Liver (tissue), 9 donors: Measurements from ENCODE around the gene TTC33. TPM values are rescaled to one million over a fixed set of nuclear protein-coding genes. Genes with fewer than 3 reads are reported as not detected.

ENCODE experiments used
- DNase-seq: peaks from one replicate; pipeline ENCODE4 v3.0.0-alpha.2; 2017; ENCODE audit warnings: low spot score
- H3K27ac ChIP-seq, 2 donors: one replicate each; pipeline ENCODE4 v1.7.0; 2013; ENCODE audit warnings: inconsistent platforms in 2 of 2, low read length in 2 of 2, control low read depth in 1 of 2, low read depth in 1 of 2, mild to moderate bottlenecking in 1 of 2
- H3K27me3 ChIP-seq, 4 donors: one replicate each; pipeline versions ENCODE4 v1.6.1 to v1.7.0; 2013; ENCODE audit warnings: low read length in 3 of 4, inconsistent platforms in 1 of 4, mild to moderate bottlenecking in 1 of 4, moderate library complexity in 1 of 4; ENCODE audit not compliant: control insufficient read depth in 4 of 4, insufficient read depth in 4 of 4
- H3K36me3 ChIP-seq, 4 donors: one replicate each; pipeline versions ENCODE4 v1.6.1 to v1.7.0; 2013; ENCODE audit warnings: low read length in 3 of 4, mild to moderate bottlenecking in 3 of 4, low read depth in 1 of 4, moderate library complexity in 1 of 4; ENCODE audit not compliant: control insufficient read depth in 4 of 4, insufficient read depth in 3 of 4
- H3K4me1 ChIP-seq, 4 donors: one replicate each; pipeline versions ENCODE4 v1.6.1 to v1.7.0; 2013; ENCODE audit warnings: low read length in 3 of 4, mild to moderate bottlenecking in 3 of 4, moderate library complexity in 1 of 4; ENCODE audit not compliant: control insufficient read depth in 4 of 4, insufficient read depth in 4 of 4
- H3K4me3 ChIP-seq, 3 donors: one replicate each; pipeline versions ENCODE4 v1.6.1 to v1.7.0; 2013; ENCODE audit warnings: low read length in 3 of 3, control low read depth in 1 of 3, low read depth in 1 of 3, mild to moderate bottlenecking in 1 of 3
- H3K9ac ChIP-seq, 2 donors: one replicate each; pipeline ENCODE4 v1.7.0; 2013; ENCODE audit warnings: low read length in 2 of 2, mild to moderate bottlenecking in 2 of 2, moderate library complexity in 2 of 2, control low read depth in 1 of 2, low read depth in 1 of 2
- H3K9me3 ChIP-seq, 4 donors: one replicate each; pipeline versions ENCODE4 v1.6.1 to v1.7.0; 2013; ENCODE audit warnings: low read length in 3 of 4; ENCODE audit not compliant: control insufficient read depth in 4 of 4
- ATF3 ChIP-seq: IDR thresholded peaks from 2 replicates; pipeline ENCODE4 v1.6.1; 2016; ENCODE audit warnings: antibody characterized with exemption
- CTCF ChIP-seq: fragments of 150-350 bp; IDR thresholded peaks from 2 replicates; pipeline ENCODE4 v1.5.1; 2017; ENCODE audit warnings: improper control_type of control experiment, low read depth, low read length; ENCODE audit not compliant: missing input control
- EGR1 ChIP-seq, 2 donors: IDR thresholded peaks; 2 replicates each; pipeline ENCODE4 v1.6.1; 2016 to 2018; ENCODE audit warnings: antibody characterized with exemption in 2 of 2, low read depth in 2 of 2
- FOXA1 ChIP-seq: IDR thresholded peaks from 2 replicates; pipeline ENCODE4 v1.6.1; 2016; ENCODE audit warnings: antibody characterized with exemption
- FOXA2 ChIP-seq: IDR thresholded peaks from 2 replicates; pipeline ENCODE4 v1.6.1; 2016; ENCODE audit warnings: antibody characterized with exemption
- GABPA ChIP-seq, 2 donors: IDR thresholded peaks in 1 of 2; conservative IDR thresholded peaks in 1 of 2; 2 replicates each; pipeline ENCODE4 v1.6.1; 2016; ENCODE audit warnings: antibody characterized with exemption in 2 of 2, mild to moderate bottlenecking in 1 of 2, moderate library complexity in 1 of 2
- HNF4A ChIP-seq, 2 donors: conservative IDR thresholded peaks; 2 replicates each; pipeline ENCODE4 v1.6.1; 2016; ENCODE audit warnings: antibody characterized with exemption in 2 of 2, mild to moderate bottlenecking in 2 of 2
- HNF4G ChIP-seq: IDR thresholded peaks from 2 replicates; pipeline ENCODE4 v1.6.1; 2016; ENCODE audit warnings: antibody characterized with exemption
- JUND ChIP-seq, 2 donors: IDR thresholded peaks; 2 replicates each; pipeline ENCODE4 v1.6.1; 2016; ENCODE audit warnings: antibody characterized with exemption in 2 of 2
- MAX ChIP-seq: IDR thresholded peaks from 2 replicates; pipeline ENCODE4 v1.6.1; 2016; ENCODE audit warnings: antibody characterized with exemption
- NR2F2 ChIP-seq: IDR thresholded peaks from 2 replicates; pipeline ENCODE4 v1.6.1; 2016; ENCODE audit warnings: antibody characterized with exemption
- RAD21 ChIP-seq, 2 donors: IDR thresholded peaks; 2 replicates each; pipeline ENCODE4 v1.6.1; 2016; ENCODE audit warnings: antibody characterized with exemption in 2 of 2, mild to moderate bottlenecking in 2 of 2
- RXRA ChIP-seq, 2 donors: IDR thresholded peaks; 2 replicates each; pipeline ENCODE4 v1.6.1; 2017 to 2018; ENCODE audit warnings: antibody characterized with exemption in 2 of 2, mild to moderate bottlenecking in 1 of 2
- SP1 ChIP-seq: IDR thresholded peaks from 2 replicates; pipeline ENCODE4 v1.6.1; 2018; ENCODE audit warnings: antibody characterized with exemption, mild to moderate bottlenecking
- TAF1 ChIP-seq: conservative IDR thresholded peaks from 2 replicates; pipeline ENCODE4 v1.6.1; 2016; ENCODE audit warnings: antibody characterized with exemption, mild to moderate bottlenecking
- YY1 ChIP-seq: IDR thresholded peaks from 2 replicates; pipeline ENCODE4 v1.6.1; 2016; ENCODE audit warnings: antibody characterized with exemption, mild to moderate bottlenecking
- WGBS: extraction: QIAGEN DNeasy Blood & Tissue Kit; methylation state at CpG from one replicate; pipeline ENCODE4 v1.1.7; 2013; 5-methylcytosine and 5-hydroxymethylcytosine counted together
- polyA plus RNA-seq, 2 donors: library from polyadenylated mRNA; stranded (reverse) in 1 of 2; unstranded in 1 of 2; fragments of 200-250 nt in 1 of 2; fragments of >200 nt in 1 of 2; fragmentation: Nextera tagmentation in 1 of 2; extraction: Ambion mirVana in 1 of 2; gene quantifications; one replicate each; pipeline versions ENCODE4 v1.2.1 to v1.2.3, GENCODE V29; 2013 to 2015
- total RNA-seq, 2 donors: library from RNA; depleted of rRNA; stranded (reverse); fragments of >200 nt; gene quantifications; one replicate each; pipeline ENCODE4 v1.2.3, GENCODE V29; 2014
- TF ChIP-seq, protein P1 (sequence below): IDR thresholded peaks from 2 replicates; pipeline ENCODE4 v1.6.1; 2016; ENCODE audit warnings: antibody characterized with exemption, mild to moderate bottlenecking
- TF ChIP-seq, protein P2 (sequence below): IDR thresholded peaks from 2 replicates; pipeline ENCODE4 v1.6.1; 2016; ENCODE audit warnings: antibody characterized with exemption
- donor health status: healthy.
- donor health status: healthy.
- donor health status: healthy.
- donor health status: healthy.
- donor health status: healthy.

TTC33 gene
- total and polyA plus RNA-seq, 4 donors: 4.3 to 12.0 (median 7.6) TPM

- Histone ChIP-seq H3K4me1 (peaks cover 20 to 43% (median 20%) of the 10 kb centered on the region in 4 donors), H3K27ac (peak overlapping the region; percentile 87 to 94), H3K27me3 (no peaks in the 10 kb centered on the region), H3K36me3 (peaks cover 0 to 1% (median 0%) of the 10 kb centered on the region in 4 donors), H3K9me3 (no peaks in the 10 kb centered on the region), H3K4me3 (peak overlapping the region in 2 of 3 donors; percentile 29 to 31), H3K9ac (peak overlapping the region; percentile 66 to 84)
- peak; percentile 65 for TF ChIP-seq YY1
- TF ChIP-seq, protein P1, sequence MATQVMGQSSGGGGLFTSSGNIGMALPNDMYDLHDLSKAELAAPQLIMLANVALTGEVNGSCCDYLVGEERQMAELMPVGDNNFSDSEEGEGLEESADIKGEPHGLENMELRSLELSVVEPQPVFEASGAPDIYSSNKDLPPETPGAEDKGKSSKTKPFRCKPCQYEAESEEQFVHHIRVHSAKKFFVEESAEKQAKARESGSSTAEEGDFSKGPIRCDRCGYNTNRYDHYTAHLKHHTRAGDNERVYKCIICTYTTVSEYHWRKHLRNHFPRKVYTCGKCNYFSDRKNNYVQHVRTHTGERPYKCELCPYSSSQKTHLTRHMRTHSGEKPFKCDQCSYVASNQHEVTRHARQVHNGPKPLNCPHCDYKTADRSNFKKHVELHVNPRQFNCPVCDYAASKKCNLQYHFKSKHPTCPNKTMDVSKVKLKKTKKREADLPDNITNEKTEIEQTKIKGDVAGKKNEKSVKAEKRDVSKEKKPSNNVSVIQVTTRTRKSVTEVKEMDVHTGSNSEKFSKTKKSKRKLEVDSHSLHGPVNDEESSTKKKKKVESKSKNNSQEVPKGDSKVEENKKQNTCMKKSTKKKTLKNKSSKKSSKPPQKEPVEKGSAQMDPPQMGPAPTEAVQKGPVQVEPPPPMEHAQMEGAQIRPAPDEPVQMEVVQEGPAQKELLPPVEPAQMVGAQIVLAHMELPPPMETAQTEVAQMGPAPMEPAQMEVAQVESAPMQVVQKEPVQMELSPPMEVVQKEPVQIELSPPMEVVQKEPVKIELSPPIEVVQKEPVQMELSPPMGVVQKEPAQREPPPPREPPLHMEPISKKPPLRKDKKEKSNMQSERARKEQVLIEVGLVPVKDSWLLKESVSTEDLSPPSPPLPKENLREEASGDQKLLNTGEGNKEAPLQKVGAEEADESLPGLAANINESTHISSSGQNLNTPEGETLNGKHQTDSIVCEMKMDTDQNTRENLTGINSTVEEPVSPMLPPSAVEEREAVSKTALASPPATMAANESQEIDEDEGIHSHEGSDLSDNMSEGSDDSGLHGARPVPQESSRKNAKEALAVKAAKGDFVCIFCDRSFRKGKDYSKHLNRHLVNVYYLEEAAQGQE: peak; percentile 58
- TF ChIP-seq EGR1 (IDR thresholded peaks at IDR 0.05; ENCODE audit: low read depth in 2 of 2): no peak
- TF ChIP-seq RXRA (IDR thresholded peaks at IDR 0.05): peak; percentile 16 to 57
- TF ChIP-seq CTCF: no peak
- TF ChIP-seq HNF4G: peak; percentile 36
- TF ChIP-seq JUND (IDR thresholded peaks at IDR 0.05): peak; percentile 43 to 63
- no peak for TF ChIP-seq NR2F2
- TF ChIP-seq MAX: no peak
- TF ChIP-seq FOXA1: no peak
- peak; percentile 37 for TF ChIP-seq ATF3
- TF ChIP-seq RAD21 (IDR thresholded peaks at IDR 0.05): peak; percentile 14 to 28
- TF ChIP-seq, protein P2, sequence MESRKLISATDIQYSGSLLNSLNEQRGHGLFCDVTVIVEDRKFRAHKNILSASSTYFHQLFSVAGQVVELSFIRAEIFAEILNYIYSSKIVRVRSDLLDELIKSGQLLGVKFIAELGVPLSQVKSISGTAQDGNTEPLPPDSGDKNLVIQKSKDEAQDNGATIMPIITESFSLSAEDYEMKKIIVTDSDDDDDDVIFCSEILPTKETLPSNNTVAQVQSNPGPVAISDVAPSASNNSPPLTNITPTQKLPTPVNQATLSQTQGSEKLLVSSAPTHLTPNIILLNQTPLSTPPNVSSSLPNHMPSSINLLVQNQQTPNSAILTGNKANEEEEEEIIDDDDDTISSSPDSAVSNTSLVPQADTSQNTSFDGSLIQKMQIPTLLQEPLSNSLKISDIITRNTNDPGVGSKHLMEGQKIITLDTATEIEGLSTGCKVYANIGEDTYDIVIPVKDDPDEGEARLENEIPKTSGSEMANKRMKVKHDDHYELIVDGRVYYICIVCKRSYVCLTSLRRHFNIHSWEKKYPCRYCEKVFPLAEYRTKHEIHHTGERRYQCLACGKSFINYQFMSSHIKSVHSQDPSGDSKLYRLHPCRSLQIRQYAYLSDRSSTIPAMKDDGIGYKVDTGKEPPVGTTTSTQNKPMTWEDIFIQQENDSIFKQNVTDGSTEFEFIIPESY: no peak
- TF ChIP-seq SP1: peak; percentile 83
- no peak for TF ChIP-seq FOXA2
- TF ChIP-seq GABPA (IDR thresholded peaks at IDR 0.05 in 1 of 2, conservative IDR thresholded peaks at IDR 0.05 in 1 of 2): peak in 1 of 2 donors; percentile 16
- peak; percentile 85 to 90 for TF ChIP-seq HNF4A (conservative IDR thresholded peaks at IDR 0.05)
- TF ChIP-seq TAF1: peak; percentile 89
- 28% methylated on average over 1 of the region's 1 CpG for WGBS
- no peak for DNase-seq
These were observed 28.4 kb upstream of the TTC33 start for GRCh38 chr5:40784027-40784653.
